GM12891 (cell line): ENCODE results near the gene SPRN.

Source experiments
- POLR2A ChIP-seq: IDR thresholded peaks from 2 replicates; pipeline ENCODE4 v1.6.1; 2011; ENCODE audit warnings: low read depth, low read length, control low read depth
- POLR2AphosphoS5 ChIP-seq: IDR thresholded peaks from 2 replicates; pipeline ENCODE4 v1.6.1; 2011; ENCODE audit warnings: low read depth, low read length, control low read depth
- POU2F2 ChIP-seq: IDR thresholded peaks from 2 replicates; pipeline ENCODE4 v1.6.1; 2011; ENCODE audit warnings: low read depth, mild to moderate bottlenecking, control low read depth, low read length, moderate library complexity
- SPI1 ChIP-seq: IDR thresholded peaks from 2 replicates; pipeline ENCODE4 v1.6.1; 2011; ENCODE audit warnings: low read depth, low read length, control low read depth
- TAF1 ChIP-seq: IDR thresholded peaks from 2 replicates; pipeline ENCODE4 v1.6.1; 2011; ENCODE audit warnings: low read depth, low read length, control low read depth

DNA sequence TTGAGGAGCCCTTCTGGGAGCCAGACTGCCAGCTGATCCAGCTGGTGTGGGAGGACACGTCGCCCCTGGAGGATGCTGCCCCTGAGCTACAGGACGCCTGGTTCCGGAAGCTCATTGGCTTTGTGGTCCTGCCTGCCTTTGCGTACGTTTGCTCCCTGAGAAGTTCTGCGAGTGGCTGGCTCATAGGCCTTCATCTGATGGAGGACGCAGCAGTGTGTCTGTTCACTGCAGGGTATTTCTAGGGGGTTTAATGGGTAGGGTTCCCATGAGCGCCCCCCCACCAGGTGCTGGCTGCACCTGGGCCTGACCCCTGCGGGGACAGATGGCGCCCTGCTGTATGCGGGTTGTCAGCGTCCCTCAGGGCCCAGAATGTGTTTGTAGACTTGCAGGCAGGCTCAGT, 40.4 kb downstream of the SPRN start:
- TF ChIP-seq POLR2A (no peak), TAF1 (no peak), POLR2AphosphoS5 (no peak), SPI1 (no peak), POU2F2 (no peak)
